HG03469 (cell line): ENCODE data around the gene CHKA.

Experiments used
- ATAC-seq: cut with Tn5 transposase; IDR thresholded peaks from one replicate; pipeline ENCODE4 v1.9.1; 2021; ENCODE audit warnings: mild to moderate bottlenecking, moderate library complexity, moderate number of reproducible peaks; ENCODE audit not compliant: unreplicated experiment

Gene CHKA

DNA sequence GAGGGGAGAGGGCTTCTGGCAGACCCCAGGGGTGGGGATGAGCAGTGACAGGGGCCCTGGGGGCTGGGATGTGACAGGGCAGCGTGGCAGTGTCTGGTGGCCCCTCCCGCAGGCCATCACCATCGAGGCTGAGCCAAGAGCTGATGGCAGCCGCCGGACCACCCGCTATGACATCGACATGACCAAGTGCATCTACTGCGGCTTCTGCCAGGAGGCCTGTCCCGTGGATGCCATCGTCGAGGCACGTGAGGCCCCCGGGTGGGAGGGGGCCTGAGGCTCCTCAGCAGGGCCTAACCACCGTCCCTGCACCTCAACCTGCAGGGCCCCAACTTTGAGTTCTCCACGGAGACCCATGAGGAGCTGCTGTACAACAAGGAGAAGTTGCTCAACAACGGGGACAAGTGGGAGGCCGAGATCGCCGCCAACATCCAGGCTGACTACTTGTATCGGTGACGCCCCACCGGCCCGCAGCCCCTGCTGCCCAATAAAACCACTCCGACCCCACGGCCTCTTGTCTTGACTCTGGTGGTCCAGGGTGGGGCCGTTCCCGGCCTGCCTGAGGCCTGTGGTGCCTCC lies 85.0 kb downstream of the CHKA start:
- no peak for ATAC-seq

DNA sequence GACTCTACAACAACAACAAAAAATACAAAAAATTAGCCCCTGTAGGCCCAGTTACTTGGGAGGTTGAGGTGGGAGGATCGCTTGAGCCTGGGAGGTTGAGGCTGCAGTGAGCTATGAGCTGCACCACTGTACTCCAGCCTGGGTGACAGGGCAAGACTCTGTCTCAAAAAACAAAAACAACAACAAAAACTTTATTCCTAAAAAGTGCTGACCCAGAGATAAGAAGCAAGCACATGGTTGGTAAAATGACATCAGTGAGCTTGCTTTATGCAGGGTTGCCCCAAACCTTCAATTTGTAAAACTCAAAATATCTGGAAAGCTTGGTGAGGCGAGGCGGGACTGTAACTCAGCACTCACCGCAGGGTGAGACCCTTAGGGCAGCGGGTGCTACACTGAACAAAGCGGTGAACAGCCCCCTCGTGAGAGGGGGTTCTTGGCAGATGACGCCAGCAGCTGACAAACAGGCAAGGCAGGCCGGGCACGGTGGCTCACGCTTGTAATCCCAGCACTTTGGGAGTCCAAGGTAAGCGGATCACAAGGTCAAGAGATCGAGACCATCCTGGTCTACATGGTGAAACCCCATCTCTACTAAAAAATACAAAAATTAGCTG lies 85.8 kb downstream of the CHKA start:
- ATAC-seq, result no peak

DNA sequence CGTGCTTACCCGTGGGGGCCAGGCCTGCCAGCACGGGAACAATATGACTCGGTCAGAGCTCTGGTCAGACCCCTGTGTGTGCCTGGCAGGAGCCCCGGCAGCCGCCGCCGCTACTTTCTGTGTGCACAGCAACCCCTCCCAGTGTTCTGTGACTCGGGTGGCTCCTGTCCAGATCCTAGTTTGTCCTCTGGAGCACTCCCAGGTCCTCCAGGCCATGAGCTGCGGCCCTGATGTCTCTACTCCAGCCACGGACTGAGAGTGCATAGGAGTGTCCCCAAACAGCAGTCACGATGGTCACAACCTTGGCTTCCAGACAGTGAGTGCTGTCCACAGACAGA lies 87.5 kb downstream of the CHKA start:
- ATAC-seq, result no peak

DNA sequence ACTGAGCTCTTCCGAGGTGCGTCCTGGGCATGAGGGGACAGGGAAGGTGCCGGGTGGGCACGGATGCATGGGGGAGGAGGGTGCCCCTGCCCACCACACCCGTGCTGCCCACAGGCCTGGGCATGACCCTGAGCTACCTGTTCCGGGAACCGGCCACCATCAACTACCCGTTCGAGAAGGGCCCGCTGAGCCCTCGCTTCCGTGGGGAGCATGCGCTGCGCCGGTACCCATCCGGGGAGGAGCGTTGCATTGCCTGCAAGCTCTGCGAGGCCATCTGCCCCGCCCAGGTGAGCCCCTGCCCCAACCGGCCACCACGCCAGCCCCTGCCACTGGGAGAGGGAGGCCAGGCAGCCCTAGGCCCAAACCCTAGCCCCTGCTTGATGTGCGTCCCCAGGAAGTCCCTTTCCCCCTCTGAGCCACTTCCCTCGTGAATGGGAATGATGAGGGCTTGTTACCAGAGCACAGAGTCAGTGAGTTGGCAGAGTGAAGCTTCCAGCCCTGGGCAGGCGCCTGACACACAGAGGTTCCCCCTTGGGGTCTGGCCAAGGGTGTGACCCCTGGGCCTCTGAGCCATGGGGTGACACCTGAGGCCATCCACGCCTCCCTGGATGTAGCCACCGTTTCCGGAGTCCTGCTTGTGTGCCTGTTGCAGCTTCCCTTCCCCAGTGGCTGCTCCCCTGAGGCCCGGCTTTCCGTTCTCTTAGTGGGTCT lies 88.0 kb downstream of the CHKA start:
- no peak for ATAC-seq

DNA sequence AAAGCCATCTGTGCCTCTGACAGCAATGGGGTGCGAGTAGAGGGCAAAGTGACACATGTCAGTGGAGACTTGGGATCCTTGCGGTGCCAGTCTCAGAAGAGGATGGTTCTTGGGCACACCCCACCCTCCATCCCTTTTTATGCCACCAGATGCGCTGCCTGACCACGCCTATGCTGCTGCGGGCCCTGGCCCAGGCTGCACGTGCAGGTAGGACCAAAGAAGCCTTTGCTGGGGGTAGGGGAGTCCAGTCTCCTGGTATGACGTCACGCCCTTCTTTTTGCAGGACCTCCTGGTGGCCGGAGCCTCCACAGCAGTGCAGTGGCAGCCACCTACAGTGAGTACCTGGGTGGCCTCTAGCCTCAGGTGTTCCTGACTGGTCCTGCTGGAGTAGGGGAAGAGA lies 89.2 kb downstream of the CHKA start:
- ATAC-seq, result no peak

DNA sequence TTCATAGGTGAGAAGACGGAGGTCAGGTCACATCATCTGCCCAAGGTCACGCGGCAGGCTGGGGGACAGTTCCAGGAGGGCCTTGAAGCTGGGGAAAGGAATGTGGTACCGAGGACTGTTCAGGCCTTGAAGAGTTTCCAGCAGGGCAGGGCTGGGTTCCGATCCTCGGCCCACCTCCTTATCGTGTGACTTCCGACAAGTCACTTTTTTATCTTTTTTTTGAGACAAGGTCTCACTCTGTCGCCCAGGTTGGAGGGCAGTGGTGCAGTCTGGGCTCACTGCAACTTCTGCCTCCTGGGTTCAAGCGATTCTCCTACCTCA lies 90.1 kb downstream of the CHKA start:
- no peak for ATAC-seq

DNA sequence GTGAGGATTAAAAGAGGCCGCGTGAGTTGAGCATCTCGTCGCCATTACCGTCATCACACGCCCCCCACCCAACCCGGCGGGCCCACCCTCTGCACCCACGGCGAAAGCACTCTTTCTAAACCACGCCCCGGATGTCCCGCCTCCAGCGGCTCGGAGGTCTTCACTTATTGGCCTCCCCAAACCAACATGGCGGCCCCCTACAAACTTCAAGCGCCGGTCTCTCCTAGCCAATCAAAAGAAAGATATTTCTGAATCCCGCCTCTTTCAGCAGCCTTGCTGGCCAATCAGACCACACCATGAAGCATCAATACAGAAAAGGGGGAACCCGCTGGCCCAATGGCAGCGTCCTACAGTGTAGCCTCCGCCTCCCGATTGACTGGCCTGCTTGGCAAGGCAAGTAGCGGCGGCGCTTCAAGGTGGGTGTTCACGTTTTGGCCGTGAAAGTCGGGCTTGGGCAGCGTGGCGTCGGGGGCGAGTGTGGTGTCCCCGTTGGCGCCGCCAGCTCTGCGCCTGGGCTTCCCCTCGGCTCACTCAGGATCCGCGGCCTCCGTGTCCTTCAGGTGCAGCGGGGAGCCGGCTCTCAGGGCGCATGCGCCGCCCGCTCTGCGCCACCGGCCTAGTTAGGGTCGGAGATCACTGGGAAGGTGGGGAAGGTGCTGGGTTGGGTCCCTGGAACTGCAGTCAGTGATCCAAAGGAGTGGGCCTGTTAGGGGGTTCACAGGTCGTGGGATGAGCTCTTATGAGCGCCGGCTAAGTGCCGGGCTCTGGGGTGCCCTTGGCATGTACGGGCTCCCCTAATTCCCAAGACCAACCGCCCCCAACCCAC lies 90.7 kb downstream of the CHKA start, which contains the start of gene NDUFS8:
Gene NDUFS8, plus strand, starts transcription at position 364 of the 826 bp plus-strand sequence. CDS start 1,471 bp downstream, outside the sequence.
- ATAC-seq, result peak; percentile 94

DNA sequence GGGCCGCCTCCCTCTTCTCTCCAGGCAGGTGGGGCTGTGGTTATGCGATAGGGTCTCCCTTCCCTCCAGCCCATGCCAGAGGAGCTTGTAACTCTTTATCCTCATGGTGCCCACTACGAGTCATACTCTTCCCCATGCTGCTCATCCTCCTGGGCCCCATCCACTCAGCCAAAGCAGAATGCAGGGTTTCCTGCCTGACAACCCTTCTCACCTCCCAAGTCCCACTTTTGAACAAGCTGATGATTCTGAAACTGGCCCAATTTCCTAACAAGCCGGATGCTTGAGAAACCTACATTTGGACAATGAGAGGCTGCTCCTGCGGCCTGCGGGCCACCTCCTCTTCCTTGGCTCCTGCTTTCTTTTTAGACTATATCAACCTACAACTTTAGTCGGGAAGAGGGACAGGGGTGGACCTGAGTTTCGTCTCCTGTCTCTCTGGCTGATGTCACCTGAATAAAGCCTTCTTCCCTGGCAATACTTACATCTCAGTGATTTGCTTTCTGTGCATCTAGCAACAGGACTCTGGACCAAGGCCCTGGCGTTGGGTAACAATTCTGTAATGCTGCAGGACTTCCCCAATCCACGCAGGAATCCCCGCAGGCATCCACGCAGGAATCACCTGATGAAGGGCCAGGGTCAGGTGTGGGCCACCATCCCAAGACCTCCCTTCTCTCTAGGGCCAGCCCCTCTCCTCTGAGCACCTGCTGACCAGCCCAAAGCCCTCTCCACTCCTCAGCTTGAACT lies 92.2 kb downstream of the CHKA start:
- ATAC-seq, result no peak

DNA sequence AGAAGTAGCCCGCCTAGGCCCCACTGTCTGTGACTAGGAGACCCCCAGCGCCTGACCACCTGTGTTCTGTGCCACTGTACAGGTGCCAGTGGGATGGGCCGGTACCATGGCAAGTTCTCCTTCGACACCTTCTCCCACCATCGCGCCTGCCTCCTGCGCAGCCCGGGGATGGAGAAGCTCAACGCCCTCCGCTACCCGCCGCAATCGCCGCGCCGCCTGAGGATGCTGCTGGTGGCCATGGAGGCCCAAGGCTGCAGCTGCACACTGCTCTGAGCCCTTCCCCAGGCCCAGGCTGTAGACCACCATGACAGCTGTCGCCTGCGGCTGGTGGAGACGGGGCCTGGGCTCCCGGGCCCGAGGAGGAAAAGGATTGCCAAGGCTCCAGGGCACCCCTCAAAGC lies 93.5 kb downstream of the CHKA start:
- ATAC-seq, result no peak

DNA sequence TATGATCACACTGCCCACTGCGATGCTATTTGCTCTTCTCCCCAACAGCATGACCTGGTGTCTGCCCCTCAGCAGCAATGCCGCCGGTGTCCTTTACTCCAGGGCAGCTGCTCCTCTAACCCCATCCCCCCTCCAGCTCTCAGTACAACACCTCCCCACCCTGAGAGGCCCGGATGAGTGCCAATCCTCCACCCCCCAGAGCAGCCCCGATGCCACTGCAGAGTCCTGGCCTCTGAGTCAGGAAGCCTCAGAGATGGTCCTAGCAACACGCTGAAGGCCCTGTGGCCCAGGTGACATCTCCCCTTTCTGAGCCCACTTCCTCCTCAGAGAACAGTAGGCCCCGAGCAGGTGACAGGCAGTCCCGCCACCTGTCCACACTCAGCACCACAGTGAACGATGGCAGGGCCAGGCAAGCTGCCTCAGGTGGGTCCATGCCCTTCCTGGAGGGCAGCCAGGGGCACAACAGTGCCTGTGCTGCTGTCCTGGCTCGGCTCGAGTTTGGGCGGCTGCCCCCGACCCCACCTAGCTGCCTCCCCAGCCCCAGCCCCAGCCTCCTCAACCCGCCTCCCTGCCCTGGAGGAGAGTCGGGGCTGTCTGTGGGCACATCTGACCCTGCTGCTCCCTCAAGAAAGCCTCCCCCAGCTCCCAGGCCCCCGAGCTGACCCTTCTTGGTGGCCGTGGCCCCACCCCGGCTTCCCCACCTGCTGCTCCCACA lies 94.6 kb downstream of the CHKA start:
- ATAC-seq, result no peak

DNA sequence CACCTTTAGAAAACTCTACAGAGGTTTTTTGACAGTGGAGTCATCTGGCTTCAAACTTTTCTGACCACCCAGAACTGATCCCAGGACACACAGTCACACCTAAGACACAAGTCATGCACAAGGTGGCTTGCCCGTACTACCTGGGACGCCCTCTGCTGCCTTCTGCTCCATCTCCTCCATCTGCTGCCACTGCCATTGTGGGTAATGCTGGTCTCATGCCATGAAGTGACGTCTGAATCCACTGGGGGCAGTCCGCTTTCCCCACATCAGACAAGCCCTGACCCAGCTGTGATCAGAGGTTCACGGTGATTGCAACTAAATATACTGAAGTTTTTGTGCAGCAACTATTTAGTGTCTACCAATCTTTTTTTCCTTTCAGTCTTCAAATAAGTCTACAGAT lies 96.1 kb downstream of the CHKA start:
- no peak for ATAC-seq

DNA sequence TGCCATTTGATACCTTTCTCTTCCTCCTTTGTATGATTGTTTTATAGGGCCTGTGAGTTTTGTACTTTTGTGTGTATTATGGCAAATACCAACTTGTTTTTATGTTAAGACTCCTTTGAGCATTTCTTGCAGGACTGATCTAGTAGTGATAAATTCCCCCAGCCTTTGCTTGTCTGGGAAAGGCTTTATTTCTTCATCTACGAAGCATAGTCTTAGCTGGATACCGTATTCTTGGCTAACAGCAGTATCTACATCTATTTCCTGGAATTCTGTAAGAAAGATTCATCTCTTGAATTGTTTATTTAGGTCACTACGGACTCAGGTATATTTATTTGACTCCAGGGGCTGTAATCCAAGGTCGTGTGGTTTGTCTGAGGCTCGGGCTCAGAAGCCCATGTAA lies 96.7 kb downstream of the CHKA start:
- no peak for ATAC-seq

DNA sequence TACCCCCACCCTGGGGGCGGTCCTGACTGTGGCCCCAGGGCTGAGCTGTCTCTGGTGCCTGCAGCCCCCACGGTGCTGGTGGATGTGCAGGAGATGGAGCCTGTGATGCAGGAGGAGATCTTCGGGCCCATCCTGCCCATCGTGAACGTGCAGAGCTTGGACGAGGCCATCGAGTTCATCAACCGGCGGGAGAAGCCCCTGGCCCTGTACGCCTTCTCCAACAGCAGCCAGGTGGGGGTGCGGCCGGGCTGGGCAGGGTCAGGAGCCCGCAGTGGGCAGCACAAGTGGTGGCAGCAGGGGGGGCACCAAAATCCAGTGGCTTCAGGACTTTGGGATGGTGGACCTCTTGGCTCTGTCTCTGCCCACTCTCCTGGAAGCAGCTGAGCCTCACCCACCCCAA lies 98.7 kb downstream of the CHKA start:
- no peak for ATAC-seq

DNA sequence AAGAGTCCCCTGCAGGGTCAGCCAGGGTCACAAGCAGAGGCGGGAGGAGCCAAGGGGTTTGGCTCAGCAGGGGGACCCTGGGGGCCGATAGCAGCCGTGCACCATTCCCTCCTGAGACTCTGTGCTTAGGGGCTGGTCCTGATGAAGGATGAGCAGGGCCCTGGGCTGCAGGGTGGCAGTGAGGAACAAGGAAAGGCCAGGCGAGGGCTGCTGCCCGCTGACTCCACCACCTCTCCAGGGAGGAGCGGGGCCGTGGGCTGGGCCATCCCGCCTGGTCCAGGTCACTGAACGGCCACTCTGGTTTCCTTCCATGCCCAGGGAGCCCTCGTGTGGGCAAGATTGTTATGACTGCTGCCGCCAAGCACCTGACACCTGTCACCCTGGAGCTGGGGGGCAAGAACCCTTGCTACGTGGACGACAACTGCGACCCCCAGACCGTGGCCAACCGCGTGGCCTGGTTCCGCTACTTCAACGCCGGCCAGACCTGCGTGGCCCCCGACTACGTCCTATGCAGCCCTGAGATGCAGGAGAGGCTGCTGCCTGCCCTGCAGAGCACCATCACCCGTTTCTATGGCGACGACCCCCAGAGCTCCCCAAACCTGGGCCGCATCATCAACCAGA lies 99.9 kb downstream of the CHKA start:
- ATAC-seq, result no peak

DNA sequence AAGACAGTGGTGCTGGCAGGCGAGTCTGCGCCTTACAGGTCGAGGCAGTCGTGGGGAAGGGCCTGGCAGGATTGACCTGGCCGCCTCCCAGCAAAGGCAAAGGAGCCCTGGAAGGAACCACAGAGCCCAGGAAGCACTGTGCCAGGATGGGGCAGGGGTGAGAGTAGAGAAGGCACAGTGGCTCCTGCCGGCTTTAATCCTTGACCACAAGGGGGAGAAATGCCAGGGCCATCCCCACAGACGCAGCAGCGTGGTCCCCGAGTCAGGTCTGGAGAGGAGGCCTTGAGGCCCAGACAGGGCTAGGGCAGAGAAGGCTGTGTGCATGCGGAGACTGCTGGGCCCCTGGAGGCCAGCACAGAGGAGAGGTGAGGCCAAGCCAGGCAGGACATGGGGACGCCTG lies 100.6 kb downstream of the CHKA start:
- ATAC-seq, result no peak

DNA sequence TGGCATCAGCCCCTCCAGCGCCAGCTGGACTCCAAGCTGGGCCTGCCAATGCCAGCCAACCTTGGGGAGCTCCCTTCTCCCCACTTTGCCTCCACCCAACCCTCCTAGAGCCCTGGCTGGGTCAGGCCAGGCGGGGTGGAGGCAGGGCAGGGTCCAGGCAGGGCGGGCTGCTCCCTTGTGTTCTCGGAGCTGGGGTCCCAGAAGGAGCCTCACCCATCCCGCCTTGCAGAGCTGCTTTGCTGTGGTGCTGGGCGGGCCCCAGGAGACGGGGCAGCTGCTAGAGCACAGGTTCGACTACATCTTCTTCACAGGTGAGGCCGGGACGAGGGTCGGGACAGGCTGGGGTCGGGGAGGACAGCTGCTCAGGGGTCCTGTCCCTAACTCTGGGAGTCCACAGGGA lies 101.7 kb downstream of the CHKA start:
- no peak for ATAC-seq

DNA sequence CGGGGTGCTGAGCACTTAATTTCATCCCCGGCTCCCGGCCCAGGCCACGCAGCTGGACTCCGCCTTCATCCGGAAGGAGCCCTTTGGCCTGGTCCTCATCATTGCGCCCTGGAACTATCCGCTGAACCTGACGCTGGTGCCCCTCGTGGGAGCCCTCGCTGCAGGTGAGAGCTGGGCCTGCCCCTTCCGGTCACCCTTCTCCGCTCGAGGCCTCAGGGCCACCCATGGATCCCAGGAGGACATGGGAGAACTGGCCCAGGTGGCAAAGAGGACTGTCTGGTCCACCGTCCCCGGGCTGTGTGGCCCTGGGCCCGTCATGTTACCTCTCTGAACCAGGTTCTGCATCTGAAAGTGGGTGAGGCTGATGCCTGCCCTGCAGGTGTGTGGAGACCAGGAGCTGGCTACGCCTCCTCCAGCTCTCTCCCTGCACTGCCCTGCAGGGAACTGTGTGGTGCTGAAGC lies 102.4 kb downstream of the CHKA start:
- no peak for ATAC-seq

DNA sequence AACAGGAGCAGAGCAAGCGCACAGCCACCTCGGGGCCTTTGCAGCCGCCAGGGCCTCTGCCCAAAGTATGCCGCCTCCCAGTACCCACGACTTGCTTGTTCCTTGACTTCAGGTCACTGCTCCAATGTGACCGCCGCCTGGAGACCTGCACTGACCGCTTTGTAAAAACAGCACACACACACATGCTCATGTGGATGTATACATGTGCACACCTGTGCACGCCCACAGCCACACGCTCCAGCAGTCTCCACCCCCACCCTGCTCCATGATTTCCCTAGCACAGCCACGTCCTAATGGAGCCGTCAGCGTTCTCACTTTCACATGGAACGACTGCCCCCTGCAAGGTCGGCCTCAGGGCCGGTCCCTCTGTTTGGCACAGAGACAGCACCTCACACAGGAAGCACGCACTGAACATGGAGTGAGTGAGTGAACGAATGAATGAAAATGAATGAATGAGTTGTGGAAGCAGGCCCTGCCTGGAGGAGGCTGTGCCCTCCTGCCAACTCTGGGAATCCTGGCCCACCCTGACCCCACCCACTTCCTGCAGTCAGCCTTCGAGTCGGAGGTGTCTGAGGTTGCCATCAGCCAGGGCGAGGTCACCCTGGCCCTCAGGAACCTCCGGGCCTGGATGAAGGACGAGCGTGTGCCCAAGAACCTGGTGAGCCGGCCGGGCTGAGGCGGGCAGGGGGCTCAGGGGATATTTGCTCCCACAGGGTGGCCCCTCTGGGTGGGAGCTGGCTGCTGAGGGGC lies 103.0 kb downstream of the CHKA start:
- ATAC-seq, result no peak
